SHP77 treated with DMSO at 0.1 percent for 48 hours (cell line): ENCODE measurements around the gene MCF2L.
"Not testable (repeated sequence)": the region's sequence is repeated elsewhere in the genome, so short reads cannot be mapped to it uniquely, and the experiment has no call there.

Experiments
- DNase-seq: peaks from one replicate; lab custom pipeline; 2025; lab: John Stamatoyannopoulos, UW

Gene MCF2L

GRCh38 chr13:113096052-113096744 is 127.2 kb downstream of the MCF2L start:
- no peak for DNase-seq

DNA sequence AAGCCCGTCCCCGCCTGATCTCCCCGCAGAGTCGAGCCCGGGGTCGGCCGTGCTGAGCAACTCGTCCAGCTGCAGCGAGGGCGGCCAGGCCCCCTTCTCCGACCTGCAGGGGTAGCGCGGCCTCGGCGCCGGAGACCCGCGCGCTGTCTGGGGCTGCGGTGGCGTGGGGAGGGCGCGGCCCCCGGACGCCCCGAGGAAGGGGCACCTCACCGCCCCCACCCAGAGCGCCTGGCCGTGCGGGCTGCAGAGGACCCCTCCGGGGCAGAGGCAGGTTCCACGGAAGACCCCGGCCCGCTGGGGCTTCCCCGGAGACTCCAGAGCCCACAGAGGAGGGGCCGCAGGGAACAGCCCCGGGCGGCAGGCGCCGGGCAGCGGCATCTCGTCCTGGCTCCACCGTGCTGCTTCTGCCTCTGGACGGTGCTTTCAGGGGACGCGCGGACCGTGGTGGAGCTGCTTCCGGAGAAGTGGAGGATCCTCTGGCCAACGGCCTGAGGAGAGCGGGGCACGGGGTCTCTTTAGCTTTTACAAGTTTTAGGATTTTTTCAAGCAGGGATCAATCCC is 127.8 kb downstream of the MCF2L start:
- no peak for DNase-seq

- no peak for DNase-seq
These were observed 128.6 kb downstream of the MCF2L start for GRCh38 chr13:113097651-113098050.

GRCh38 chr13:113098162-113098732 is 129.2 kb downstream of the MCF2L start:
- no peak for DNase-seq

- no peak for DNase-seq
These were observed 130.1 kb downstream of the MCF2L start for GRCh38 chr13:113099142-113099541.

DNA sequence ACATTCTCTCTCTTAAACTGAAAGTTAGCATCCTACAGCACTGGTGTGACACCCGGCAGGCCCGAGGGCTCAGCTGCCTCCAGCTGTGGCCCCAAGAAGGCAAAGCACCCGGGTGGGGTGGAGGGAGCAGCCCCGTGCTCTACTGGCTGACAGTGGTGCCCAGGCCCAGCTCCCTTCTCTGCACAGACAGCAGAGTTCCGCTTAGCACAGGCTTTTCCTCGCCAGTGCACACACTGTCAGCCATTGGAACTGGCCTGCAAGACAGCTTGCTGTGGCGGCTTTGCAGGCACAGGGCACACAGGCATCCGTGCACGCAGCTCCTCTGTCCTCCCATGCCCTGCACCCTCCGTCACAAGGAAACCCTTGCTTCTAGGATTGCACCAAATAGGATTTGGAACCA is 133.3 kb downstream of the MCF2L start:
- DNase-seq = not testable (repeated sequence)

DNA sequence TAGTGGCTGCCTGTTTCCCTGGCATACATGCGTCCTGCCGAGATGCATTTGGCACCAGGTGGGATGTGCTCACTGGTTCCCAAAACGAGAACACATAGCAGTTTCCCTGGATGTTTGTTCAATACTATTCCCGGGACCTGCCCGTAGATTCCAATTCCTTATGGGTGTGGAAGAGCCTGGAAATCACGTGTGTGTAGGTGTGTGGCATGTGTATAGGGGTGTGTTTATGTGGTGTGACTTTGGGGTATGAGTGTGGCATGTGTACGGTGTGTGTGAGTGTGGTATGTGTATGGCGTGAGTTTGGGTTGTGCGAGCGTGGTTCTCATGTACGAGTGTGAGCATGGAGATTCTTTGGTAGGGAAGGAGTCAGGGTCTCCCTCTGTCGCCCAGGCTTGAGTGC is 133.7 kb downstream of the MCF2L start:
- no peak for DNase-seq

- no peak for DNase-seq
These were observed 134.6 kb downstream of the MCF2L start for GRCh38 chr13:113103646-113104045.

DNA sequence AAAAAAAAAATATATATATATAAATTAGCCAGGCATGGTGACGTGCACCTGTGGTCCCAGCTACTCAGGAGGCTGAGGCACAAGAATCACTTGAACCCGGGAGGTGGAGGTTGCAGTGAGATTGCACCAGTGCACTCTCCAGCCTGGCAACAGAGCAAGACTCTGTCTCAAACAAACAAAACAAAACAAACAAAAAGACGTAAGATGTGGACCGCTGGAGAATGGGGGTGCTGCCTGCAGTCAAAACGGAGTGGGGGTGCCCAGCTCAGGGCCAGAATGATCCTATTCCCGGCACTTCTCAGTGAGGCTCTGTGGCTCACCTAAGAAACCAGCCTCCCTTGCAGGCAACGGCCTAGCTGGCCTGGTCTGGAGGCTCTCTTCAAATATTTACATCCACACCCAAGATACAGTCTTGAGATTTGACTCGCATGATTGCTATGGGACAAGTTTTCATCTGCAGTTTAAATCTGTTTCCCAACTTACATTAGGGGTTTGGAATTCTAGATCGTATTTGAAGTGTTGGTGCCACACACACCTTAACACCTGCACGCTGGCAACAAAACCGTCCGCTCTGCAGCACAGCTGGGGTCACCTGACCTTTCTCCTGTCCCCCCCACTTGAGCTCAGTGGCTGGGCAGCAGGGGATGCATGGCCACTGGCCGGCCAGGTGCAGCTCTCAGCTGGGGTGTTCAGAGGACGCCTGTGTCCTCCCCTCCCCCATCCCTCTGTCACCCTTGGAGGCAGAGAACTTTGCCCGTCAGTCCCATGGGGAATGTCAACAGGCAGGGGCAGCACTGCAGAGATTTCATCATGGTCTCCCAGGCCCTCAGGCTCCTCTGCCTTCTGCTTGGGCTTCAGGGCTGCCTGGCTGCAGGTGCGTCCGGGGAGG is 136.3 kb downstream of the MCF2L start, which contains the start of gene F7:
F7 (plus strand) TSS at position 760 of the 889 bp plus-strand sequence; CDS start at position 811, 51 bp downstream.
- DNase-seq = no peak

DNA sequence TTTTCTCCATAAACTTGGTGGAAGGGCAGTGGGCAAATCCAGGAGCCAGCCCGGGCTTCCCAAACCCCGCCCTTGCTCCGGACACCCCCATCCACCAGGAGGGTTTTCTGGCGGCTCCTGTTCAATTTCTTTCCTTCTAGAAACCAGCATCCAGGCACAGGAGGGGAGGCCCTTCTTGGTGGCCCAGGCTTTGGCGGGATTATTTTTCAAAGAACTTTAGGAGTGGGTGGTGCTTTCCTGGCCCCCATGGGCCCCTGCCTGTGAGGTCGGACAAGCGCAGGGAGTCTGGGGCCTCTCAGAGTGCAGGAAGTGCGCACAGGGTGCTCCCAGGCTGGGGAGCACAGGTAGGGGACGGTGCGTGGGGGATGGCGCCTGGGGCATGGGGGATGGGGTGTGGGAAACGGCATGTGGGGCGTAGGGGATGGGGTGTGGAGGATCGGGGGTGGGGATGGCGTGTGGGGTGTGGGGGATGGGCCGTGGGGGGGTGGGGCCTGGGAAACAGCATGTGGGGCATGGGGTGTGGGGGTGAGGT is 137.0 kb downstream of the MCF2L start:
- no peak for DNase-seq

- no peak for DNase-seq
These were observed 137.8 kb downstream of the MCF2L start for GRCh38 chr13:113106711-113107351.

GRCh38 chr13:113108521-113108920 is 139.5 kb downstream of the MCF2L start:
- not testable (repeated sequence) for DNase-seq

GRCh38 chr13:113109151-113110047 is 140.4 kb downstream of the MCF2L start:
- no peak for DNase-seq

DNA sequence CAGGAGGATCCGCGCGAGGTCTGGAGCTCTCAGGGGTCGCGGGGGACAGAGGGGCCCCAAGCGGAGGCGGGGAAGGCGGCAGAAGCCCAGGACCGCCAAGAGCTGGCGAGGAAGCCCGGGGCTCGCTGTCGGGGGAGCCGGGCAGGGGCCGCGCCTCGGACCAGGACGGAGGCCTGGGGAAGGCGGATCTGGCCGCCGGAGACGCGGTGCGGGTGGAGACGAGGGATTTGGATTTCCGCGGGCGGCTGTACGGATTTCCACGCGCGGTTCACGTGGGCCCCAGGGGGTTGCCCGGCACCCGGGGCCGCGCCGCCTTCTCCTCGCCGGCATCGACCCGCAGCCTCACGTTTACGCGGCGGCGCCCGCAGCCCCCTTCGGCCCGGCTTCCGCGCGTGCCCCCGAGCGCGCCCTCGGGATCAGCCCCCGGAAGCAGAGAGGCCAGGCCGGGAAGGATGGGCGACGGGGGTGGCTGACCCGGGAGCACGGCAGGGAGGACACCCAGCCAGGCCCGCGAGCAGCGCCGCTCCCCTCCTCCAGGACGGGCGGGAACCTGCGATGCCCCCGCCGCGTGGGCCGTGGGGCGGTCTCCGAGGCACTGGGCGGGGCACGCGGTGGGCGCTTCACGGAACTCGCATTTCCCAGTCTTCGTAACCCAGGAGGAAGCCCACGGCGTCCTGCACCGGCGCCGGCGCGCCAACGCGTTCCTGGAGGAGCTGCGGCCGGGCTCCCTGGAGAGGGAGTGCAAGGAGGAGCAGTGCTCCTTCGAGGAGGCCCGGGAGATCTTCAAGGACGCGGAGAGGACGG is 141.2 kb downstream of the MCF2L start:
- DNase-seq = no peak

- no peak for DNase-seq
These were observed 141.9 kb downstream of the MCF2L start for GRCh38 chr13:113110852-113111315.

DNA sequence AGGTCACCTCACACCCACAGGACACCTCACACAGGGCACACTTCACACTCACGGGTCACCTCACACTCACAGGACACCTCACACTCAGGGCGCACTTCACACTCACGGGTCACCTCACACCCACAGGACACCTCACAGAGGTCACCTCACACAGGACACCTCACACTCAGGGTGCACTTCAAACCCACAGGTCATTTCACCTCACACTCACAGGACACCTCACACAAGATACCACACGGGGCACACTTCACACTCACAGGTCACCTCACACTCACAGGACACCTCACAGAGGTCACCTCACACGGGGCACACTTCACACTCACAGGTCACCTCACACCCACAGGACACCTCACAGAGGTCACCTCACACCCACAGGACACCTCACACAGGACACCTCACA is 142.8 kb downstream of the MCF2L start:
- not testable (repeated sequence) for DNase-seq

GRCh38 chr13:113112475-113112874 is 143.5 kb downstream of the MCF2L start:
- DNase-seq = not testable (repeated sequence)

GRCh38 chr13:113112893-113113845 is 144.2 kb downstream of the MCF2L start:
- DNase-seq = no peak
